HUES48 (cell line): ENCODE measurements around the gene FAM53A.
"Not testable (repeated sequence)": the region's sequence is repeated elsewhere in the genome, so short reads cannot be mapped to it uniquely, and the experiment has no call there.

Source experiments
- H3K27ac ChIP-seq: one replicate; pipeline ENCODE4 v1.7.0; 2013; ENCODE audit warnings: low read depth, low read length, inconsistent platforms
- H3K27me3 ChIP-seq: 2 replicates; pipeline ENCODE4 v1.6.1; 2013; ENCODE audit warnings: mild to moderate bottlenecking, low read length; ENCODE audit not compliant: control insufficient read depth, insufficient read depth
- H3K36me3 ChIP-seq: 2 replicates; pipeline ENCODE4 v1.6.1; 2013; ENCODE audit warnings: low read length; ENCODE audit not compliant: control insufficient read depth, insufficient read depth
- H3K4me1 ChIP-seq: 2 replicates; pipeline ENCODE4 v1.6.1; 2013; ENCODE audit warnings: mild to moderate bottlenecking, low read length; ENCODE audit not compliant: control insufficient read depth, insufficient read depth
- H3K4me3 ChIP-seq: 2 replicates; pipeline ENCODE4 v1.5.1; 2013; ENCODE audit warnings: mild to moderate bottlenecking, low read depth, low read length
- H3K9ac ChIP-seq: 2 replicates; pipeline ENCODE4 v1.6.1; 2013; ENCODE audit warnings: mild to moderate bottlenecking, low read depth, low read length, moderate library complexity
- H3K9me3 ChIP-seq: 2 replicates; pipeline ENCODE4 v1.6.1; 2013; ENCODE audit warnings: low read length; ENCODE audit not compliant: control insufficient read depth, insufficient read depth

FAM53A gene

DNA sequence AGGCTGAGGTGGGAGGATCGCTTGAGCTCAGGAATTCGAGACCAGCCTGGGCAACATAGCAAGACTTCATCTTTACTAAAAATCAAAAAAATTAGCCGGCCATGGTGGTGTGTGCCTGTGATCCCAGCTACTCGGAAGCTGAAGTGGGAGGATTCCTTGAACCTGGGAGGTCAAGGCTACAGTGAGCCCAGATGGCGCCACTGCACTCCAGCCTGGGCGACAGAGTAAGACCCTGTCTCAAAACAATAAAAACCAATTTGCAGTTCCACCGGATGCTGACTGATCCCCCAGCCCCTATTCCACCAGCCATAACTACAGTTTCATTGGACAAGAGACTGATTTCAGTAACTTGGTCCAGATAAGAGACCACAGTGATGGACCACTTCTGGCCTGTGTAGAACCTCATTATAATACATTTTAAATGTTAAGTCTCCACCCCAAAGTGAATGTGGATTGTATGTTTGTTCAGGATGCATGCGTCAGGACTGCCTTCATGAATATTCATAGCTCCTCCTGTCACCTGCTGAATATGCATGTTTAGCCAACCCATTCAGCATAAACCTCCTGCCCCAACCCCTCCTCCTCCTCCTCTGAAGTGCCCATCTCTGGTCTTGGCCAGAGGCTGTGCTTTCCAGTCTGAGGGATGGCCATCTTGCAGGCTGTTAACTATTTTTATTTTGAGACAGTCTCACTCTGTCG is 30.3 kb upstream of the FAM53A start:
- no peak overlapping the region for H3K4me3 ChIP-seq
- H3K36me3 ChIP-seq: peaks cover 33% of the 10 kb centered on the region
- no peaks in the 10 kb centered on the region for H3K27me3 ChIP-seq
- no peaks in the 10 kb centered on the region for H3K9me3 ChIP-seq
- H3K9ac ChIP-seq: no peak overlapping the region
- H3K27ac ChIP-seq: no peak overlapping the region
- peaks cover 3% of the 10 kb centered on the region; the same call in 1 of the 2 replicates for H3K4me1 ChIP-seq

DNA sequence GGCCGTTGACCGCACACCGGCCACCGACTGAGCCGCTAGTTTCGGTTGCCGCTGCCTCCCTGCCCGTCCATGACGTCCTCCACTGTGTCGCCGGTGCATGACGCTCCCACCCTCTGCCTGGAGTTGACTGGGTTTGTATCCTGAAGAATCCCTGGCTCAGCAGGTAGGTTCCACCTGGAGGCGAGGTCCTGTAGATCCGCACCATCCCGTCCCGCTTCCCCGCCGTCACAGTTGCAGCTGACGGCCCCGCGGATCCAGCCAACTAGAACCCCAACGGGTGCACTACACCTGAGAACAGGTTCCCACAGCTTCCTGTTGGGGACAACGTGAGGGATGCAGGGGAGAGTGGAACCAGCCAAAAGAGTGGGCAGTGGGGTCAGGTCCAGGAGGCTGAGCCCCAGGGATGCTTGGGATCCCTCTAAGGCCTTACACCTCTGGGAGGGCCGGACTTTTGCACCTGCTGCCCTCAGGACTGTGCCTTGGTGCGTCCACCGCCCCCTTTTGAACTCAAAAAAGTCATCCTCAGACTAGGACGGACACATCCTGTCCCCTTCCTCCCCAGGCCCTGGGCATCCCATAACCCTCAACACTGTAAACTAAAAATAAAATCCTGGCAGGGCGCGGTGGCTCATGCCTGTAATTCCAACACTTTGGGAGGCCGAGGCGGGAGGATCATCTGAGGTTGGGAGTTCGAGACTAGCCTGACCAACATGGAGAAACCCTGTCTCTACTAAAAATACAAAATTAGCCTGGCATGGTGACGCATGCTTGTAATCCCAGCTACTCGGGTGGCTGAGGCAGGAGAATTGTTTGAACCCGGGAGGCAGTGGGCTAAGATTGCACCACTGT is 29.1 kb upstream of the FAM53A start:
- Histone ChIP-seq H3K9ac (peak overlapping the region; percentile 93), H3K4me1 (peaks cover 2% of the 10 kb centered on the region; the same call in 1 of the 2 replicates), H3K27ac (peak overlapping the region; percentile 95), H3K27me3 (no peaks in the 10 kb centered on the region), H3K9me3 (no peaks in the 10 kb centered on the region), H3K4me3 (peak overlapping the region; percentile 86), H3K36me3 (peaks cover 26% of the 10 kb centered on the region)

DNA sequence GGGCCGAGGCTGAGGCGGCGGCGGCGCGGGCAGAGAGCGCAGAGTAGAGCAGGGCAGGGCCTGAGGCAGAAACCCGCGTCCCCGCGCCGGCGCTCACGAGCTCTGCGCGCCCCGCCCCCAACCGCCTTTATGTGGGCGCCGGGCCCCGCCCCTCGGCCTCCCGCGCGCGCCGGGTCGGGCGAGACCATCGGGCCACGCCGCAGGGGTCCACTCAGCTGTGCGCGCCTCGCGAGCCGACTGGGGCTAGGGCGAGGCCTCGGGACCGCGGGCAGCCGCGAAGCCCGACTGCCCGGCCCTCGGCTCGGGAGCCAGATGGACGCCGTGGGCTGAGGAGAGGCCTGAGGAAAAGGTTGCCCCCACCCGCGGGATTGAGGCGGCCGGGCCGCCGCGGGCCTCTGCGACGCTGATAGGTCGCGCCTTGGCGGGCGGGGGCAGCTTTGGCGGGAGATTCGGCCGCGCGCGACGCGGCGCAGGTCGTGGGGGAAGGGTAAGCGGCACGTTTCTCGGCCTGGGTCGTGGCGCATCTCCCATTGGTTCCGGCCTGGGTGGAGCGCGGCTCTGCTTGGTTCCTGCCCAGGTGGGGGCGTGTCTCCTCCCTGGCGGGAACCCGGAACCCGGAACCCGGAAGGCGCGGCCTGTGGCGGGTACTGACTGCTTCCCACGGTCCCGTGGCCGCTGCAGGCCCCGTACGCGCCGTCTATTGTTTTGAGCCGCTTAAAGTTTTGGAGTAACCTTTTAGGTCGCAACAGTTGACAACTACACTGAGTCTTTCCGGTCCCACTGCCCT is 28.3 kb upstream of the FAM53A start, which contains the start of gene SLBP:
Gene SLBP (minus strand): TSS at position 104 of the 787 bp plus-strand sequence. CDS start 131 bp downstream, outside the sequence.
- peak within 1 kb of the TSS; percentile 95 for H3K27ac ChIP-seq
- H3K9ac ChIP-seq: peak within 1 kb of the TSS; percentile 93
- no peaks in the 10 kb centered on the region for H3K27me3 ChIP-seq
- H3K9me3 ChIP-seq: no peaks in the 10 kb centered on the region
- peaks cover 18% of the 10 kb centered on the region for H3K36me3 ChIP-seq
- peaks cover 2% of the 10 kb centered on the region; the same call in 1 of the 2 replicates for H3K4me1 ChIP-seq
- peak within 1 kb of the TSS; percentile 86 for H3K4me3 ChIP-seq

DNA sequence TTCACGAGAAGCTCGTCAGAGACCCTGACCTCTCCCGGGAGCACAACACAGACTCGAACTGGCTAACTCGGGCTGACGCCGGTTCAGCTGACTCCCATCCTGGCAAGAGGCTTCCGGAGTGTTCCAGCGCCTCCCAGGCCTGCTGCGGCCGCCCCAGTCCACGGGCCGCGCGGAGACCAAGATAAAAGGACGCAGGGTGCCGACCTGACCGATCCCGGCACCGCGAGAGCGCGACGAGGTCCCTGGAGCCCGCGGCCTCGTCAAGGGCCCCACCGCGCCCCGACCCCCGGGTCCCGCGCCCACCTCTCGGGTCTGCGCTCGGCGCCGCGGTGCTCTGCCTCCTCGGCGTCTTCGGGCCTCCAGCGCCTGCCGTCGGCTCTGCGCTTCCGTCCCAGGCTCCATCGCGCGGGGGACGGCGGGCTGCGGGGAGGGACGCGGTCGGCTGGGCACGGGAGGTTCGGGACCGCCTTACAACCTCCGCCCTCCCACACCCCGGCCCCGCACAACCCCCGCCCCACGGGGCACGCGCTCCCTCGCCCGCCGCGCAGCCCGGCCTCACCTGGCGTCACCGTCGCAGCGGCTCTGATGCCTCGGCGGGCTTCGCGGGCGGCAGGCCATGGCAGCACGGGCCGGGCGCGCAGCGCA is 27.6 kb upstream of the FAM53A start:
- H3K9ac ChIP-seq: peak overlapping the region; percentile 93
- H3K27me3 ChIP-seq: no peaks in the 10 kb centered on the region
- peaks cover 2% of the 10 kb centered on the region; the same call in 1 of the 2 replicates for H3K4me1 ChIP-seq
- H3K36me3 ChIP-seq: peaks cover 12% of the 10 kb centered on the region
- H3K27ac ChIP-seq: peak overlapping the region; percentile 95
- peak overlapping the region; percentile 86 for H3K4me3 ChIP-seq
- H3K9me3 ChIP-seq: no peaks in the 10 kb centered on the region

DNA sequence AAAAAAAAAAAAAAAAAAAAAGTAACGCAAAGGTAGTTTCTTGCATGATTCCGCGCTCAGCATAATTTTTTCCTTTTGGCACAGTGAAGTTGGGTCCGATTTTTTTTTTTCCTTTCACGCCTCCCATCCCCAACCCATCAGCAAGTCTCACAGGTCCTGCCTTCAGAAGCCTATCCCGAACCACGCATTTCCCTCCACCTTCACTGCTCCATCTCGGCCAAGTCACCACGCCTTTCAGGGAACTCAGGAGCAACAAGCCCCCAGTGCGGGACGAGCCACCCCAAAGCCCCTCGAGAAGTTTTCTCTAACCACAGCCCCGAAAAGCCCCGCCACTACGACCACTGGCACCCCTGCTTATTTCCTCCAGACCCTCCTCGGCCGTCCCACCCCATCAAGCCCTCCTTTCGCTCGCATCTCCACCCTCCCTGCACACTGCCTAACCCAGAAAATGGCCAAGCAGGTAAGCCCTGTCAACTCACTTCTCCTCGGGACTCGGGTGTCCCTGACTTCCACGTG is 27.0 kb upstream of the FAM53A start:
- peak overlapping the region; percentile 95 for H3K27ac ChIP-seq
- no peaks in the 10 kb centered on the region for H3K27me3 ChIP-seq
- H3K4me3 ChIP-seq: peak overlapping the region; percentile 86
- peak overlapping the region; percentile 93 for H3K9ac ChIP-seq
- H3K9me3 ChIP-seq: no peaks in the 10 kb centered on the region
- peaks cover 15% of the 10 kb centered on the region for H3K36me3 ChIP-seq
- peaks cover 2% of the 10 kb centered on the region; the same call in 1 of the 2 replicates for H3K4me1 ChIP-seq

DNA sequence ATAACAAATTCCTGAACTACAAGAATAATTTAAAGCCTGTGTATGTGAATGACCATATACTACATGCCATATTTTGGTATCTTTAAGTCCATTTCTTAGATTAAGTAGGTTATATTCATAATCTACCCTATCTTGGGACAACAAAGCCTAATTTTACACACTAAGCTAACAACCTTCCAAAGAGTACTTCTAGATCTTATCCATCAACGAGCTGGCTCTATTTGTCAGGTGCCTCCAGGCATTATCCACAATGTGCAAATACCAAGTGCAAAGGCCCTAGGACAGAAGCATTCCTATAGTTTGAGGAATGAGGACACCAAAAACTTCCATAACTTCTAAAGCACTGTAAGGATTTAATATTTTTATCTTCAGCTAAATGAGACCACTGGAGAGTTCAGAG is 24.5 kb upstream of the FAM53A start:
- peaks cover 39% of the 10 kb centered on the region for H3K36me3 ChIP-seq
- no peak overlapping the region for H3K9ac ChIP-seq

DNA sequence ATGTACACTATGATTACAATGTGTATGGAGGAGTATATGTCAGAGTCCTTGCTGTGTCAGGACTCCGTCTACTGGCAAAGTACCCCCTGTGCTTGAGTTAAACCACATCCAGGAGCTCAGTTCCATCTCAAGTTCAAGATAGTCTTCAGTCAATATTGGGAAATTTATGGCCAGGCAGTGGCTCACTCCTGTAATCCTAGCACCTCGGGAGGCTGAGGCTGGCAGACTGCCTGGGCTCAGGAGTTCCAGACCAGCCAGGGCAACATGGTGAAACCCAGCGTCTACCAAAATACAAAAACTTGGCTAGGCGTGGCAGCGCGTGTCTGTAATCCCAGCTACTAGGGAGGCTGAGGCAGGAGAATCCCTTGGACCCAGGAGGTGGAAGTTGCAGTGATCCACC is 22.2 kb upstream of the FAM53A start:
- no peaks in the 10 kb centered on the region for H3K27me3 ChIP-seq
- H3K9me3 ChIP-seq: no peaks in the 10 kb centered on the region
- H3K4me1 ChIP-seq: peaks cover 2% of the 10 kb centered on the region; the same call in 1 of the 2 replicates
- H3K27ac ChIP-seq: no peak overlapping the region
- no peak overlapping the region for H3K9ac ChIP-seq
- no peak overlapping the region for H3K4me3 ChIP-seq
- peaks cover 55% of the 10 kb centered on the region for H3K36me3 ChIP-seq

More for the DNA sequence above, 24.5 kb upstream of the FAM53A start:
- H3K27ac ChIP-seq: no peak overlapping the region
- H3K9me3 ChIP-seq: no peaks in the 10 kb centered on the region
- H3K27me3 ChIP-seq: no peaks in the 10 kb centered on the region
- peaks cover 2% of the 10 kb centered on the region; the same call in 1 of the 2 replicates for H3K4me1 ChIP-seq
- no peak overlapping the region for H3K4me3 ChIP-seq

DNA sequence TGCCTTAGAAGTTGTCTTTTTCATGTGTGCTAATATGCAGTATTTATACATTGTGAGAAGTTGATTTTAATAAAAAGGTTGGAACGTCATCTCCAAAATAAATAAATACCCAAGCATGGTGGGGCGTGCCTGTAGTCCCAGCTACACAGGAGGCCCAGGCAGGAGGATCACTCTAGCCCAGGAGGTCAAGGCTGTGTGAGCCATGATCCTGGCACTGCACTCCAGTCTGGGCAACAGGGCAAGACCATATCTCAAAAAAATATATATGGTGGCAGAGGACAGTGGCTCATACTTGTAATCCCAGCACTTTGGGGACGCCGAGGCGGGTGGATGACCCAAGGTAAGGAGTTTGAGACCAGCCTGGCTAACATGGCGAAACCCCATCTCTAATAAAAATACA is 21.6 kb upstream of the FAM53A start:
- H3K9me3 ChIP-seq: no peaks in the 10 kb centered on the region
- no peaks in the 10 kb centered on the region for H3K27me3 ChIP-seq
- no peaks in the 10 kb centered on the region; the same call in 1 of the 2 replicates for H3K4me1 ChIP-seq
- H3K36me3 ChIP-seq: peaks cover 58% of the 10 kb centered on the region
- no peak overlapping the region for H3K9ac ChIP-seq
- no peak overlapping the region for H3K27ac ChIP-seq
- H3K4me3 ChIP-seq: no peak overlapping the region

DNA sequence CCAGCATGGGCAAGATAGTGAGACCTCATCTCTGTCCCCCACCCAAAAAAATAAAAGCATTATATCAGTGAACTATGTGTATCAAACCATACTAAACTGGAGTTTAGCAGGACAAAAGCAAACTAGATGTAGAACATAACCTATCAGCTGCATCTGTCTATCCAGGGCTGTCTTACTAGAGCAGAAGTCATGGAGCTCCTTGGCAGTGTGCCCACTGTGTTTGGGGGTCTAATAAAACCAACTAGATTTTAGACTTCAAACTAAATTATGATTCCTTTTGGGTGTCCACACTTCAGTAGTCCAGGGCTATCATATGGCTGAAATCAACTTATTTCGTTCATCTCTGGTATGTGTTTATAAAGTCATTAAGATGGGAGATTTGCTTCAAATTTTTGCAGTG is 19.8 kb upstream of the FAM53A start:
- Histone ChIP-seq H3K27ac (no peak overlapping the region), H3K9ac (no peak overlapping the region), H3K9me3 (no peaks in the 10 kb centered on the region), H3K27me3 (no peaks in the 10 kb centered on the region), H3K4me1 (no peaks in the 10 kb centered on the region), H3K4me3 (no peak overlapping the region), H3K36me3 (peaks cover 66% of the 10 kb centered on the region)

DNA sequence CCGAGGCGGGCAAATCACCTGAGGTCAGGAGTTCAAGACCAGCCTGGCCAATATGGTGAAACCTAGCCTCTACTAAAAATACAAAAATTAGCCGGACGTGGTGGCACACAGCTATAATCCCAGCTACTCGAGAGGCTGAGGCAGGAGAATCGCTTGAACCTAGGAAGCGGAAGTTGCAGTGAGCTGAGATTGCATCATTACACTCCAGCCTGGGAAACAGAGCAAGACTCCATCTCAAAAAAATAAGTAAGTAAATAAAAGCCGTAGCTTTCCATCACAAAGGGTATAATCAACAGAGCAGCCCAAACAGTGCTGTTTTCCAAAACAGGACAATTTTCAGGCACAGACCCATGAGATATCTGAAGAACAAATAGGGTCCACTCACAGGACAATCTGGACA is 17.6 kb upstream of the FAM53A start:
- H3K27ac ChIP-seq, H3K9ac ChIP-seq, H3K9me3 ChIP-seq, H3K4me1 ChIP-seq, H3K27me3 ChIP-seq, H3K4me3 ChIP-seq: not testable (repeated sequence)
- peaks cover 80% of the 10 kb centered on the region for H3K36me3 ChIP-seq
